ENCODE data around the gene KIF16B.

The KIF16B gene

DNA sequence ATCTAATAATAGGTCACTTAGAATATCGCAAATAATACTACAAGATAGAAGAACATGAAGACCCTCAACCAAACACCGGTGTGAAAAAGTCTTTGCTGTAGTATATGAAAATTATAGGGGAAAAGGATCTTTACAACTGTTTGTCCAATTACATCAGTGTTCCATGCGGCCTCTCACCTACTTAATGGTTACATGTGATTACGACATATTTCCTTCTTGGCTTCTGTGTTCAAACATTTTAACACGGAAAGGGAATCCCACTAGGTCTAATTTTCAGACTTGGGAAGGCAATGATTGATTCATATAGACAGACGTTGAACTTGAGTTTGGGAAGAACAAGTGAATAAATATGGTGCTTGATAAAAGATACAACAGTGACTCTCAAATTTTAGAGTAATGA, 273.4 kb downstream of the KIF16B start:
- Histone ChIP-seq H3K4me3 (replicated peaks; ENCODE audit: insufficient read depth, low read length) (no peak overlapping the region), H3K27me3 (ENCODE audit: insufficient read depth, poor library complexity, severe bottlenecking) (no peaks in the 10 kb centered on the region), H3K27ac (replicated peaks) (no peak overlapping the region)
- no peak for TF ChIP-seq GABPA (IDR thresholded peaks at IDR 0.05; ENCODE audit: low read depth)
- no peak for TF ChIP-seq SPI1 (IDR thresholded peaks at IDR 0.05; ENCODE audit: borderline replicate concordance, low read depth)
- no peak for TF ChIP-seq POLR2AphosphoS5 (IDR thresholded peaks at IDR 0.05; ENCODE audit: low read depth)
- TF ChIP-seq CTCF (IDR thresholded peaks at IDR 0.05; ENCODE audit: insufficient read depth, low read length) = no peak
- TF ChIP-seq, protein P1, sequence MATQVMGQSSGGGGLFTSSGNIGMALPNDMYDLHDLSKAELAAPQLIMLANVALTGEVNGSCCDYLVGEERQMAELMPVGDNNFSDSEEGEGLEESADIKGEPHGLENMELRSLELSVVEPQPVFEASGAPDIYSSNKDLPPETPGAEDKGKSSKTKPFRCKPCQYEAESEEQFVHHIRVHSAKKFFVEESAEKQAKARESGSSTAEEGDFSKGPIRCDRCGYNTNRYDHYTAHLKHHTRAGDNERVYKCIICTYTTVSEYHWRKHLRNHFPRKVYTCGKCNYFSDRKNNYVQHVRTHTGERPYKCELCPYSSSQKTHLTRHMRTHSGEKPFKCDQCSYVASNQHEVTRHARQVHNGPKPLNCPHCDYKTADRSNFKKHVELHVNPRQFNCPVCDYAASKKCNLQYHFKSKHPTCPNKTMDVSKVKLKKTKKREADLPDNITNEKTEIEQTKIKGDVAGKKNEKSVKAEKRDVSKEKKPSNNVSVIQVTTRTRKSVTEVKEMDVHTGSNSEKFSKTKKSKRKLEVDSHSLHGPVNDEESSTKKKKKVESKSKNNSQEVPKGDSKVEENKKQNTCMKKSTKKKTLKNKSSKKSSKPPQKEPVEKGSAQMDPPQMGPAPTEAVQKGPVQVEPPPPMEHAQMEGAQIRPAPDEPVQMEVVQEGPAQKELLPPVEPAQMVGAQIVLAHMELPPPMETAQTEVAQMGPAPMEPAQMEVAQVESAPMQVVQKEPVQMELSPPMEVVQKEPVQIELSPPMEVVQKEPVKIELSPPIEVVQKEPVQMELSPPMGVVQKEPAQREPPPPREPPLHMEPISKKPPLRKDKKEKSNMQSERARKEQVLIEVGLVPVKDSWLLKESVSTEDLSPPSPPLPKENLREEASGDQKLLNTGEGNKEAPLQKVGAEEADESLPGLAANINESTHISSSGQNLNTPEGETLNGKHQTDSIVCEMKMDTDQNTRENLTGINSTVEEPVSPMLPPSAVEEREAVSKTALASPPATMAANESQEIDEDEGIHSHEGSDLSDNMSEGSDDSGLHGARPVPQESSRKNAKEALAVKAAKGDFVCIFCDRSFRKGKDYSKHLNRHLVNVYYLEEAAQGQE (IDR thresholded peaks at IDR 0.05; ENCODE audit: insufficient replicate concordance, low read depth) = no peak
- no peak for DNase-seq (ENCODE audit: low read depth in 1 of 2, low spot score in 1 of 2)

DNA sequence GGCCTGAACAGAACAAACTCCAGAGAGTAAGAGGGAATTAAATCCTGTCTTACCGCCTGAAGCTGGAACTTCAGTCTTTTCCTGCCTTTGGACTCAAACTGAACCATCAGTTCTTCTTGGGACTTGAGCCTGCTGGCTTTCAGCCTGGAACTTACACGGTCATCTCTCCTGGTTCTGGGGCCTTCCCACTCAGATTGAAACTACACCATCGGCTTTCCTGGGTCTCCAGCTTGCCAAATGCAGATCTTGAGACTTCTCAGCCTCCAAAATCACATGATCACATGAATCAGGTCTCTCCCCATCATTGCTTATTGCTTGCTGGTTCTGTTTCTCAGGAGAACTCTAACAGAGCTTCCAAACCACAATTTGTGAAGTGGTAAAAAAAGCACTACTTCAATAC, 276.3 kb downstream of the KIF16B start:
- no peak for DNase-seq (ENCODE audit: low read depth in 1 of 2, low spot score in 1 of 2)
- Histone ChIP-seq H3K27ac (replicated peaks) (no peak overlapping the region), H3K27me3 (ENCODE audit: insufficient read depth, poor library complexity, severe bottlenecking) (no peaks in the 10 kb centered on the region), H3K4me3 (replicated peaks; ENCODE audit: insufficient read depth, low read length) (no peak overlapping the region)
- TF ChIP-seq CTCF (IDR thresholded peaks at IDR 0.05; ENCODE audit: insufficient read depth, low read length) (no peak), SPI1 (IDR thresholded peaks at IDR 0.05; ENCODE audit: borderline replicate concordance, low read depth) (no peak), GABPA (IDR thresholded peaks at IDR 0.05; ENCODE audit: low read depth) (no peak), POLR2AphosphoS5 (IDR thresholded peaks at IDR 0.05; ENCODE audit: low read depth) (no peak)
- TF ChIP-seq, protein P1 (IDR thresholded peaks at IDR 0.05; ENCODE audit: insufficient replicate concordance, low read depth) = no peak

DNA sequence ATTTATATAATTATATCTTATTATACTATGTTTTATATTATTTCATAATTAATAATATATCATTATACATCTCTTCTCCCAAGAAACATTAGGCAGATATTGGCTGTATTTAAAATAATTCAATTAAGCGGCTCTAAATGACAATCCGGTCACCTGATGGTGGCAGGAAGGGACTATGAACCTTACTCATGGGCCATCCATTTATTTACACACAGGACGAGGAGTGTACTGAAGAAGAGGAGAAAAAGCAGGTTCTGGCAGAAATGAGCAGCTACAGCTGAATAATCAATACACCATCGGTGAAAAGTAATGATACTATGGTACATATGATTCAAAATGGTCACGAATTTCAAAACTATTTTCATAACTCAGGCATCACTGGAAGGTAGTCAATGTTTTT, 277.7 kb downstream of the KIF16B start:
- Histone ChIP-seq H3K4me3 (replicated peaks; ENCODE audit: insufficient read depth, low read length) (no peak overlapping the region), H3K27me3 (ENCODE audit: insufficient read depth, poor library complexity, severe bottlenecking) (no peaks in the 10 kb centered on the region), H3K27ac (replicated peaks) (no peak overlapping the region)
- no peak for DNase-seq (ENCODE audit: low read depth in 1 of 2, low spot score in 1 of 2)
- TF ChIP-seq CTCF (IDR thresholded peaks at IDR 0.05; ENCODE audit: insufficient read depth, low read length) (no peak), GABPA (IDR thresholded peaks at IDR 0.05; ENCODE audit: low read depth) (no peak), SPI1 (IDR thresholded peaks at IDR 0.05; ENCODE audit: borderline replicate concordance, low read depth) (no peak)
- TF ChIP-seq, protein P1 (IDR thresholded peaks at IDR 0.05; ENCODE audit: insufficient replicate concordance, low read depth) = no peak
